ENCODE results near the gene GRIP1.
"Not testable (repeated sequence)": the region's sequence is repeated elsewhere in the genome, so short reads cannot be mapped to it uniquely, and the experiment has no call there.

The GRIP1 gene

GRCh38 chr12:66500091-66500490 lies 178.8 kb downstream of the GRIP1 start:
- Histone ChIP-seq H3K9ac (ENCODE audit: low read depth, low read length) (no peak overlapping the region), H3K4me1 (ENCODE audit: insufficient read depth, low read length) (no peaks in the 10 kb centered on the region), H3K79me2 (ENCODE audit: insufficient read depth, low read length) (no peaks in the 10 kb centered on the region), H4K20me1 (ENCODE audit: insufficient read depth, low read length) (no peaks in the 10 kb centered on the region), H3K27ac (ENCODE audit: low read length) (no peak overlapping the region), H3K36me3 (ENCODE audit: insufficient read depth, low read length) (no peaks in the 10 kb centered on the region), H3K9me3 (ENCODE audit: insufficient read depth, low read length, severe bottlenecking) (no peaks in the 10 kb centered on the region), H3K4me3 (ENCODE audit: low read depth in 1 of 2, low read length in 2 of 2) (no peak overlapping the region), H3K27me3 (ENCODE audit: insufficient read depth, low read length, poor library complexity) (no peaks in the 10 kb centered on the region), H2AFZ (ENCODE audit: low read depth, low read length) (no peak overlapping the region), H3K4me2 (ENCODE audit: insufficient read depth, low read length) (no peak overlapping the region)
- TF ChIP-seq CTCF (IDR thresholded peaks at IDR 0.05; ENCODE audit: borderline replicate concordance, extremely low read depth, low read length, poor library complexity, severe bottlenecking) = no peak
- no peak for TF ChIP-seq EZH2 (IDR thresholded peaks at IDR 0.05; ENCODE audit: borderline replicate concordance, low read depth, low read length, severe bottlenecking)
- ATAC-seq (ENCODE audit: insufficient read depth, low read depth) (no peak), DNase-seq (no peak)

GRCh38 chr12:66499000-66499399 lies 179.9 kb downstream of the GRIP1 start:
- H3K9me3 ChIP-seq (ENCODE audit: insufficient read depth, low read length, severe bottlenecking) = no peaks in the 10 kb centered on the region
- H3K36me3 ChIP-seq (ENCODE audit: insufficient read depth, low read length) = no peaks in the 10 kb centered on the region
- ATAC-seq (ENCODE audit: insufficient read depth, low read depth) (no peak), DNase-seq (no peak)
- H3K4me3 ChIP-seq (ENCODE audit: low read depth in 1 of 2, low read length in 2 of 2) = no peak overlapping the region
- H3K27ac ChIP-seq (ENCODE audit: low read length) = no peak overlapping the region
- H3K79me2 ChIP-seq (ENCODE audit: insufficient read depth, low read length) = no peaks in the 10 kb centered on the region
- no peaks in the 10 kb centered on the region for H3K27me3 ChIP-seq (ENCODE audit: insufficient read depth, low read length, poor library complexity)
- no peak overlapping the region for H3K4me2 ChIP-seq (ENCODE audit: insufficient read depth, low read length)
- H3K4me1 ChIP-seq (ENCODE audit: insufficient read depth, low read length) = no peaks in the 10 kb centered on the region
- no peak overlapping the region for H3K9ac ChIP-seq (ENCODE audit: low read depth, low read length)
- no peak overlapping the region for H2AFZ ChIP-seq (ENCODE audit: low read depth, low read length)
- no peak for TF ChIP-seq EZH2 (IDR thresholded peaks at IDR 0.05; ENCODE audit: borderline replicate concordance, low read depth, low read length, severe bottlenecking)
- no peak for TF ChIP-seq CTCF (IDR thresholded peaks at IDR 0.05; ENCODE audit: borderline replicate concordance, extremely low read depth, low read length, poor library complexity, severe bottlenecking)
- H4K20me1 ChIP-seq (ENCODE audit: insufficient read depth, low read length) = no peaks in the 10 kb centered on the region

GRCh38 chr12:66498059-66498458 lies 180.8 kb downstream of the GRIP1 start:
- not testable (repeated sequence) for H4K20me1 ChIP-seq (ENCODE audit: insufficient read depth, low read length); H3K36me3 ChIP-seq (ENCODE audit: insufficient read depth, low read length); H3K4me1 ChIP-seq (ENCODE audit: insufficient read depth, low read length); ATAC-seq (ENCODE audit: insufficient read depth, low read depth); H3K4me3 ChIP-seq (ENCODE audit: low read depth in 1 of 2, low read length in 2 of 2); H3K79me2 ChIP-seq (ENCODE audit: insufficient read depth, low read length); DNase-seq; H3K4me2 ChIP-seq (ENCODE audit: insufficient read depth, low read length); H3K9ac ChIP-seq (ENCODE audit: low read depth, low read length); H3K9me3 ChIP-seq (ENCODE audit: insufficient read depth, low read length, severe bottlenecking); H3K27ac ChIP-seq (ENCODE audit: low read length); H2AFZ ChIP-seq (ENCODE audit: low read depth, low read length); H3K27me3 ChIP-seq (ENCODE audit: insufficient read depth, low read length, poor library complexity)

- Histone ChIP-seq H4K20me1 (ENCODE audit: insufficient read depth, low read length) (no peaks in the 10 kb centered on the region), H3K9me3 (ENCODE audit: insufficient read depth, low read length, severe bottlenecking) (no peaks in the 10 kb centered on the region), H2AFZ (ENCODE audit: low read depth, low read length) (no peak overlapping the region), H3K27ac (ENCODE audit: low read length) (no peak overlapping the region), H3K4me2 (ENCODE audit: insufficient read depth, low read length) (no peak overlapping the region), H3K4me1 (ENCODE audit: insufficient read depth, low read length) (no peaks in the 10 kb centered on the region), H3K9ac (ENCODE audit: low read depth, low read length) (no peak overlapping the region), H3K79me2 (ENCODE audit: insufficient read depth, low read length) (no peaks in the 10 kb centered on the region), H3K36me3 (ENCODE audit: insufficient read depth, low read length) (no peaks in the 10 kb centered on the region), H3K4me3 (ENCODE audit: low read depth in 1 of 2, low read length in 2 of 2) (no peak overlapping the region), H3K27me3 (ENCODE audit: insufficient read depth, low read length, poor library complexity) (no peaks in the 10 kb centered on the region)
- no peak for ATAC-seq (ENCODE audit: insufficient read depth, low read depth)
- TF ChIP-seq EZH2 (IDR thresholded peaks at IDR 0.05; ENCODE audit: borderline replicate concordance, low read depth, low read length, severe bottlenecking) = no peak
- TF ChIP-seq CTCF (IDR thresholded peaks at IDR 0.05; ENCODE audit: borderline replicate concordance, extremely low read depth, low read length, poor library complexity, severe bottlenecking) = no peak
- no peak for DNase-seq
These were observed 181.6 kb downstream of the GRIP1 start for GRCh38 chr12:66497008-66497897.

All from DND-41 (cell line).